PC-3 (cell line): ENCODE measurements around the gene CHIA.

Experiments
- EZH2 ChIP-seq: fragments of 300-600 bp; sonication (generic); IDR thresholded peaks from one replicate; pipeline ENCODE4 v1.6.1; 2017; ENCODE audit warnings: antibody characterized with exemption, mild to moderate bottlenecking, low read length; ENCODE audit not compliant: unreplicated experiment
- EZH2phosphoT487 ChIP-seq: fragments of 300-600 bp; sonication (generic); IDR thresholded peaks from 2 replicates; pipeline ENCODE4 v1.6.1; 2018; ENCODE audit warnings: mild to moderate bottlenecking, antibody characterized with exemption, low read length, borderline replicate concordance
- TF ChIP-seq, protein P1 (sequence below): fragments of 300-600 bp; sonication (generic); conservative IDR thresholded peaks from 2 replicates; pipeline ENCODE4 v1.5.1; 2017; ENCODE audit warnings: antibody characterized with exemption, low read depth, mild to moderate bottlenecking, low read length

DNA sequence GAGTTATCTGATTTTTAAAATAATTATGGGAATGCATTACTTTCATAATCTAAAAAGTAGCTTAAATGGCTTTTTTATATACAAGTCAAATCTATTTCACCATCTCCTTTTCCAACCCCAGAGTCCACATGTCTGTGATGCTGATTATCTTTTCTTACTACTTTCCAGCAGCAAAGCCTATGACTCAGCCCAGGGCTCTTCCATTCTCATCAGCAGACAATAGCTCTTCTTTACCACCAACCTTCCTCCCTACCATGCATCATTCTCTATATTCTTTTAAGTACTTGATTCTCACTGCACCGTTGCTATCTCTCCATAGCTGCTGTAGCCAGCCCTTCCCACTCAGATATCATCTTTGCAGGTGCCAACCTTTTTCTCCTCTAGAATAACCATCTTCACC, 75.6 kb downstream of the CHIA start:
- TF ChIP-seq EZH2: no peak
- TF ChIP-seq, protein P1, sequence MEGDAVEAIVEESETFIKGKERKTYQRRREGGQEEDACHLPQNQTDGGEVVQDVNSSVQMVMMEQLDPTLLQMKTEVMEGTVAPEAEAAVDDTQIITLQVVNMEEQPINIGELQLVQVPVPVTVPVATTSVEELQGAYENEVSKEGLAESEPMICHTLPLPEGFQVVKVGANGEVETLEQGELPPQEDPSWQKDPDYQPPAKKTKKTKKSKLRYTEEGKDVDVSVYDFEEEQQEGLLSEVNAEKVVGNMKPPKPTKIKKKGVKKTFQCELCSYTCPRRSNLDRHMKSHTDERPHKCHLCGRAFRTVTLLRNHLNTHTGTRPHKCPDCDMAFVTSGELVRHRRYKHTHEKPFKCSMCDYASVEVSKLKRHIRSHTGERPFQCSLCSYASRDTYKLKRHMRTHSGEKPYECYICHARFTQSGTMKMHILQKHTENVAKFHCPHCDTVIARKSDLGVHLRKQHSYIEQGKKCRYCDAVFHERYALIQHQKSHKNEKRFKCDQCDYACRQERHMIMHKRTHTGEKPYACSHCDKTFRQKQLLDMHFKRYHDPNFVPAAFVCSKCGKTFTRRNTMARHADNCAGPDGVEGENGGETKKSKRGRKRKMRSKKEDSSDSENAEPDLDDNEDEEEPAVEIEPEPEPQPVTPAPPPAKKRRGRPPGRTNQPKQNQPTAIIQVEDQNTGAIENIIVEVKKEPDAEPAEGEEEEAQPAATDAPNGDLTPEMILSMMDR: no peak
- no peak for TF ChIP-seq EZH2phosphoT487
